Limb (tissue), 2 donors: ENCODE results near the gene FAM228A.
"Not testable (repeated sequence)": the region's sequence is repeated elsewhere in the genome, so short reads cannot be mapped to it uniquely, and the experiment has no call there.

Experiments used
- DNase-seq, 2 donors: peaks; one replicate each; pipeline ENCODE4 v3.0.0-alpha.2; 2016; ENCODE audit errors: extremely low spot score in 2 of 2

The FAM228A gene

DNA sequence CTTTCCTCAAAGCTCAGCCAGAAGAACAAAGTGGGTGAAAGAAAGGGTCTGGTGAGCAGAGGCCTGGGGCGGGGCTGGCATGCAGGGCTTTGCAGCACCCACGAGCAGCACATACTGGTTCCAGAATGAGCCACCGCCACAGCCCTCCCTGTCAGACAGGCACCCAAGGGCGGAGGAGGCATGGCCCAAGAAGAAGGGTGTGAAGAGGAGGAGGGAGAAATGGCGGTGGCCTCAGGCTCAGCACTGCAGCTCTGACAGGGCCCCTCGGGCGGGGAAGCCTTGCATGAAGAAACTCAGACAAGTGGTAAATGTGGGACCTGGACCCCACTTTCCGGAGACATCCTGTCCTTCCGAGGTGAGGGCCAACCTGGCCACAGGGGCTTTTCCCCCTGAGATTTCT is 15.7 kb downstream of the FAM228A start:
- DNase-seq, result no peak

DNA sequence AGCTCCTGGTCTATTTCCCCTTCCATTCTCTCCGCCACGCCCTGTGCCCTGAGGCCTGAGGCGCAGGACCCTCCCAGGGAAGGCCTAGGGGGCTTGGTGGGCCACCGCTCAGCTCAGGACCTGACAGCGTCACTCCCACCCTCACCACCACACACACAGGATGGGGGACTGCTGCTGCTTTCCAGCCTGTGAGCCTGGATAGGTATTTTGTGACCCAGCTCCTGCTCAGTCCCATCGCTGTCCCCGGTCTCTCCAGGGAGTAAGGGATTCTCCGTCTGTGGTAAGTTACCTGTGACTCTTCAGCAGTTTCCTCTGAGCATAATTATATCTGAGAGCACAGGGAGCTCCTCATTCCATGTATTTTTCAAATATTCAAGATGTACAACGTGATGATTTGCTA is 16.3 kb downstream of the FAM228A start:
- no peak for DNase-seq

DNA sequence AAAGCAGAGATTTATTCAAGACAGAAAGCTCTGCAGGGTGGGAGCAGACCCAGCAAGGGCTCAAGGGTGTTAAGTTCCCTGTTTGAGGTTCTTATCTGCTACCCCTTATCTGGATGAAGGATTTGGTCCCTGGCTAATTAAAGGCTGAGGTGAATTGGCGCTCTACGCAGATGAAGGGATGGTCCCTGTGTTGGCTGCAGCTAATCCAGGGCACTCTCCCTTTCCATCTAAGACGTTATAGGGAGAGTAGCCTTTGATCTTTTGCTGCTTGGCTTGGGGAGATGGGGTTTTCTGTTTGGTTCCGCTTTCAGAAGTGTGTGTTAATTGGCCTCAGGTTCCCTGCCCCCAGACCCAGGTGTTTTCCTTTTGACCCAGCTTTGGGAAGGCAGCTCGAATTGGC is 17.0 kb downstream of the FAM228A start:
- DNase-seq, result no peak

DNA sequence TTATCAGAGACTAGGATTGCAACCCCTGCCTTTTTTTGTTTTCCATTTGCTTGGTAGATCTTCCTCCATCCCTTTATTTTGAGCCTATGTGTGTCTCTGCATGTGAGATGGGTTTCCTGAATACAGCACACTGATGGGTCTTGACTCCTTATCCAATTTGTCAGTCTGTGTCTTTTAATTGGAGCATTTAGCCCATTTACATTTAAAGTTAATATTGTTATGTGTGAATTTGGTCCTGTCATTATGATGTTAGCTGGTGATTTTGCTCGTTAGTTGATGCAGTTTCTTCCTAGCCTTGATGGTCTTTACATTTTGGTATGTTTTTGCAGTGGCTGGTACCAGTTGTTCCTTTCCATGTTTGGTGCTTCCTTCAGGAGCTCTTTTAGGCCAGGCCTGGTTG is 22.4 kb downstream of the FAM228A start:
- not testable (repeated sequence) for DNase-seq

DNA sequence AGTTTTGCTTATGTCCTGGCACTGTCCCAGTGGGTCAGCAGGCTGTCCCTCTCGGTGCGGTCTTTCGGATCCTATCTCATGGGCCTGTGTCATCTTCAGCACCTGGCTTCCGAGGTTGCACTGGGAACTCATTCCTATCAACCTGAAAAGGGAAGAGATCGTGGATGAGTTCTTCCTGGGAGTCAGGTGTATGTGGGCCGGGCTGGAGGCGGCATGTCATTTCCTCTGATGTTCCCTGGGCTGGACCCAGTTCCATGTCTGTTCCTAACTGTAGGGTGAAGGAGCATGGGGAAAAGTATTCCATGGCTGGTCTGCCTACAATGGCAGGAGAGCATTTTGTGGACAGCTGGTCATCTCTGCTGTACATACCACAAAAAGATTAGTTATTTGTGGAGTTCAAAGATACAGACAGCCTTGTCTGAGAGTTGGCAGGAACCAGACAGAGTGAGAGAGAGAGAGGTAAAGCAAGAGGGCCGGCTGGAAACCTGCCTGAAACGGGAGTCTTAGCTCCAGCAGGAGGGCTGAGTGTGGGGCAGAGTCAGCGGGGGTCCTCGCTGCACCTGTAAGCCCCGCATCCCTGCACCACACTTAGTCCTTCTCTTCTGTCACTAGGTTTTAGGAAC is 25.2 kb downstream of the FAM228A start:
- no peak for DNase-seq

DNA sequence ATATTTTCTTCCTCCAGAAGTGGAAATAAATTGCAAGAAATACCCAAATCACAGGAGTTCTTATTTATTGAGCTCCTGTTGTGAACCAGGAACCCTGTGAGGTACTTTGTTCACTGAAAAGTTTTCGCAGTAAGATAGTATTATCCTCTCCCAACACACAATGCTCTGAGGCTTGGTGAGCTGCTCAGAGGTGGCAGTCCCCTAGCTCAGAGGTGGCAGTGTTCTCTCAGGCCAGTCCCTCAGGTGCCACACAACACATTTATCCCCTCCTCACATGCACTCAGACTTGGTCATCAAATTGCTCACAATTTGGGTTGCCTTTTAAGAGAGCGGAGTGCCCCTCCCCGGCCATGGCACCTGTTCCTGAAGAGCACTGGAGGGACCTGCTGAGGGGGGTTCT is 25.9 kb downstream of the FAM228A start:
- no peak for DNase-seq

DNA sequence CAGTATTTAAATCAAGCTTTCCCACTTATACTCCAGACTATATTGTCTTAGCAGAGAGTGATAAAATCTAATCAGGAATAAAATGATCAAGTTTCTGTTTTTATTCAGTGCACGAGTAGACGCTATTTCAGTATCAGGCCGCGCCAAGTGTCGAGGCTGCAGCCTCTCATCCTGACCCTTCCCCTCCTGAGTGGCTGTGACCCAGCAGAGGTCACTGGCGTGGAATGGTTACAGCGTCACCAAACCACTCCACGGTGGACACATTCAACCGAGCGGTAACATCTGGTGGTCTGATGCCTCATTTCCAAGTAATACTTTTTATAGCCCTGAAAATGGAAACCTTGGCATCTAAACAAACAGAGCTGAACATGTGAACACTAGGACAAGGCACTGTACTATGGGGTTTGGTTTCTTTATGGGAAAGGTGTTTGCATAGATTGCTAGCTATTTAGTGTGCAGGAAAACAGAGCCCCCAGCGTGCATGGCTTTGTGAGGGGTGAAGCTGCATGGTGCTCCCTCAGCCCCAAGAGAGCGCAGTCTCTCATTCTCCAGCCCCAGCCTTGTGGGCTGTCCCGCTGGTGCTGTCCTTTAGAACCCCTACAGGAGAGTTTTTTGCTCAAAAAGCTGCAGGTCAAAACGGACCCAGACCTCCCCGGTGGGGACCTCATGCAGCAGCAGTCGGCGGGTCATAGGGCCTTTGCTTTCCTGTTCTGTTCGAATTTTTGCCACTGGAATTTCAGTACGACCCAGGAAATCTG is 28.4 kb downstream of the FAM228A start:
- no peak for DNase-seq

DNA sequence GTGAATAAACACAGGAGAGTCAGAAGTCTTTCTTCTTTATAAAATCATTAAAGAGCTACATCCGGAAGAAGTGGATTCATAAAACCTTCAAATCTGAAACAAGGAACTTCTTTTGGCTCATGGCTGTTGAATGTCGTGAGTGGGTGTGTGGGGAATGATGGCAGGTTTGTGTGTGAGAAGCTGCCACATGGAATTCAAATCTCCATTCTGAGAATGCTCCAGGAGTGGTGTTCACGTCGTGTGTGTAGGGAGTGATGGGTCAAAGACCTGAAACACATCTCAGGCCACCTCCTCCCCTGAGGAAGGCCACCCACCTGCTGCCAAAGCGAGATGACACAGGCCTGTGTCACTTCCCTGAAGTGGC is 28.9 kb downstream of the FAM228A start:
- DNase-seq, result no peak

DNA sequence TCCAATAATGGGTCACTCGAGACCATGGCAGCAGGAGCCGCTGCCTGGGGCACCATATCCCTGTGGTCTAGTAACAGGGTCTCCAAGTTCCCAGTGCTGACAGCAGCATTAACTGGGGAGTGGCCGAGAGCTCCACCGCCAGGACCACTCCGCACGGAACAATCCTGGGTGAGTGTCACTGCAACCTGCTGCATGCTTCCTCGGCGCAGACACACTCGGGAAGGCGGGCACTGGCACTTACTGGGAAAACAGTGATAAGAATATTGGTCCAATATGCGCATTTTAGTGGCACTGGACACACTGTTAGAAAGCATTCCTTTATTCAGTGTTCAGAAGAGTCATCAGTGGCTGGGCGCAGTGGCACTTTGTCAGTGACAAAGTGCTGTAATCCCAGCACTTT is 29.7 kb downstream of the FAM228A start:
- DNase-seq, result no peak

DNA sequence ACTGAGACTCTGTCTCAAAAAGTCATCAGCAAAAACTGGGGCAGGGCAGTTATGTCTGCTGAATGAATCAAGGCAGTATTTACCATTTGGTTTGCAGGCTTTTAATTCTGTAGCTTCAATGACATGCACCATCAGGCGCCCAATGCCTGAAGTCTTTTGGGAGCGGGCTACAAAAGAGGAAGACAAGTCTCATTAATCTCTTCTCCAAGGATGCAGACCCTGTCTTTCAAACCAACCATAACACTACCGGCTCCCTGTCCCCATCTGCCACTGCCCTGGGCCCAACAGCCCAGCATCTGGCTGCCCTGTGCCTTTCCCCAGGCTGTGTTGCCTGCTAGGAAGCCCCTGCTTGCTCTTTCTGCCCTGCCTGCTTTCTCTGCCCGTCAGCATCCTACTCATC is 30.3 kb downstream of the FAM228A start:
- DNase-seq, result no peak

DNA sequence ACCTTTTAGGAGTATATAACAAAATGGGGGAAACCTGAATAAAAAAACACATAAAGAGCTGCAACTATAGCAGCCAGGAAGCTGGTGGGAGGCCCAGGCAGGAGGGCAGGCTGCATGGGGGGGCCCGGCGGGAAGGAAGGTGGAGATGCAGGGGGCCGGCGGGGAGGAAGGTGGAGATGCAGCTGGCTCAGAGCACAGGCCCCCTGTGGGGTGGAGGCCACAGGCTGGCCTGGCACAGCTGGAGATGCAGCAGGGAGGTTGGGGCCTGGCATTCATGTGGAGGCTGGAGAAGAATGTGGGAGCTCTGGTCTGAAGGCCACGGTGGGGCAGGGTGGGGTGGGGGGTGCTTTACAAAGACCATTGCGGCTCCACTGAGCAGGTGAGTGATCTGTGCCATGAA is 31.4 kb downstream of the FAM228A start:
- DNase-seq, result no peak

DNA sequence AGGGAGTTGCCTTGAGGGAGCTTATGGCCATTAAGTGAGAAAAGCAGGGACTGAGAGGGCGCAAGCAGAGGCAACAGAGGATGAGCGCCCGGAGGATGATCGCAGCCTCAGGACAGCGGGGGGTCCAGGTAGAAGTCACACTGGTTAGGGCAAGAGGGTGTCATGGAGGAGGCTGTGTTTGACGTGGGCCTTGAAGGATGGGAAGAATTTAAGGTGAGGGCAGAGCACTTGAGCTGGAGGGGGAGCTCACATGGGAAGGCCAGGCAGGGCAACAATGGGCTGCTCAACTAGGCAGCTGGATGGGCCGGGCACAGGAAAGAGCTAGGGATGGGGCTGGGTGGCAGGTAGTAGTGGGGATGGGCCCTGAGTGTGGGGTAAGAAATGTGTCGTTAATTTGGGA is 31.9 kb downstream of the FAM228A start:
- DNase-seq, result no peak

DNA sequence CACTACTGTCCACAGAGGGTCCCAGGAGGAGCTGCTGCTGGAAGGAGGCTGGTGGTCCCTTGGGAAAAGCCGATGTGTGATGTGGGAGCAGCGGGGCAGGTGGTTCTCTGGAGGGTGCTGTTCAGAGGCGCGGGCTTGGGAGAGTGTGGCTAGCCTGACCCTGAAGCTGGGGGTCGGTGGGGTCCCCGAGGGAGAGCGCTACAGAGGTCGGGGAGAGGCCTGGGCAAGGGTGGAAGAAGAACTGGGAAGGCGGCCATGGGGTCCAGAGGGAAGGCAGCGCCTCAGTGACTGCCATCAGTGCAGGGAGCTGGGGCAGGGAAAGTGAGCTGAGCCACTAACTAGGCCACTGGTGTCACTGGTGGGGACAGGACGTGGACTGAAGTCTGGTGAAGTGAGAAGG is 32.5 kb downstream of the FAM228A start:
- no peak for DNase-seq

DNA sequence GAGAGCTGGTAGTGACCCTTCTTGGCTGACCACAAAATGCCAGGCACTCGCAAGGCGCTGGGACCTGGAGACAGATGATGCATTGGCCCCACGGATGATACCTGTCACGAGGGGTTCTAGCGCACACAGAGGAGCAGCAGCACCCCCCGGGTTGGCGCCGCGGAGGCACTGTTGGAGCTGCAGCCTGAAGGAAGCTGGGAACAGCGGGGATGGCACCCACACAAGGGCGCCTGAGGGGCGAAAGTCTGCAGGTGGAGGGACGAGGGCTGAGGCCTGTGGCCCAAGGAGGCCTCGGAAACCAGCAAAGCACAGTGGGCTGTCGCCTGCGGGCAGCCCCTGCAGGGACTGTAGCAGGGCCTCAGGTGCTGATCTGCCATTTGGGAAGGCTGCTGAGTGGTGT is 33.6 kb downstream of the FAM228A start:
- no peak for DNase-seq

DNA sequence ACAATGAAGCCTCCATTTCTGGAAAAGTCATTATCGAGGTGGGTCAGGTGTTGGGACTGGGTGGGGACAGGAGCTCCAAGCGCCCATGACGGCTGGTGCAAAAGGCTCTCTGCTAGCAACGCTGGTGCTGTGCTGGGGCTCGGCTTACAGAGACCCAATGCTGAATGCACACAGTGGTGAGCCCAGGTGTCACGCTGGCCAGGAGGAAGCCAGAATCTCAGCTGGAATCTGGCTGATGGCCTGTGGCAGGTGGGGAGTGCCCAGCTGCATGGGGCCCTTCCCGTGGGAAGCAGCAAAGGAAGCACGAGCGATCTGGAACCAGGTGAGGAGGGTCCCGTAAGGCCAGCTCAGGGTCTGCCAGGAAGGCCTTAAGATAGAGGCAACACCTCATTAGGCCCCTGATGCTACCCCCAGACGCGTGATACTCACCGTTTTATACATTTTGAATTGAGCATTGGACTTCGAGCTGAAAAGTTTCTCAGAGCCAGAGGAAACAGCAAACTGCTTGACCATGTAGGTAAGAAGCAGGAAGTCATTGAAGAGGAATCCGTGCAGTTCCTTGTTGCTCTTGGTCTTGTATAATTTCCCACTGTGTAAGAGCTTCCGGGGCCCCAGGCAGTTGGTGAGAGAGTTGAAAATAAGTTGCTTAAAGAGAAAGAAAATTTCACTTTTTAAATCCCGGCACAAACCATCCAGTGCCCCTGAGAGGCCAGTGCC is 34.7 kb downstream of the FAM228A start:
- no peak for DNase-seq

DNA sequence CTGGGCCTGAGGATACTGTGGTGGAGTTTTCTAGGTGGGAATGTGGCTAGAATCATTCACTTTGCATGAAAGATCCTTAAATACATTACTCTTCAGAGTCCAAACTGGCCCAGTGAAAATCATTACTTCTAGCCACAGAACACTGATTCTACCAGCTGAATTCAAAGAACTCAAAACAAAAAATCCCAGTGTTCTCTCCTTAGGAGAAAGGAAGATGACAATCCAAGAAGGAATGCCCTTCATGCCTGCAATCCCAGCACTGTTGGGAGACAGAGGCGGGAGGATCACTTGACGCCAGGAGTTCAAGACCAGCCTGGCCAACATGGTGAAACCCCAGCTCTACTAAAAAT is 35.2 kb downstream of the FAM228A start:
- no peak for DNase-seq

DNA sequence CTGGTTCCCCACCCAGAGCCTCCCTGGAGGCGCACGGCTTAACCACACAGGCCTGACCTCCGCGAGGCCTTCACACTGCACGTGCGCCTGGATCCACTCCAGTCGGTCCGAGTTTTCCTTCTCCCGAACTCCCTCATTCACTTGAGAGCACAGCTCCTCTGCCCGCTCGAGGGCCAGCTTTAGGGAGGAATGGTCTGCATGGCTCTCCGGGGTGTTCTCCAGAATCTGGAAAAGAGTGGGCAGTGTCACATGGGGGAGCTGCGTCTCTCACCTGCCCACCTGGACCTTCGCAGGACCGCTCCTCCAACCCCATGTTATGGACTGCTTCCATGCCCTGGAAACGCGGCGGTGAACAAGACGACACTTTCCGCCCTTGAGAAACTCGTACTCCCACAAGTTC is 35.9 kb downstream of the FAM228A start:
- no peak for DNase-seq

DNA sequence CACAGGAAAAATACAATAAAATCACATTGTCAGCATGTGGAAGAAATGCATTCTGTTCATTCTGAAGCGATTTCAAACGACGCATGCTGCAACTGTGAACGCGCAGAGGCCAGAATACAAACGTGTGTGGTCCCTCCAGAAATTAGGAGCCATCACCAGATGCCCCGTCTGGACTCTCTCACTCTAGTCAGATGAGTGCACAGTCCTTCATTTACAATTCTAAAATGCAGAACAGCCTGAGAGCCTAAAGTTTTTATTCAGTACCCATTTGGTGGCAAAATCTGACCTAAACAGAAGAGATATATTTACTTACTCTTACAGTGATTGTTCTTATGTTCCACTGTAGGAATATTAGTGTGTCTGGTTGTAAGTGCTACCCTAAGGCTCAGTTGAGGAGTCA is 36.6 kb downstream of the FAM228A start:
- no peak for DNase-seq

DNA sequence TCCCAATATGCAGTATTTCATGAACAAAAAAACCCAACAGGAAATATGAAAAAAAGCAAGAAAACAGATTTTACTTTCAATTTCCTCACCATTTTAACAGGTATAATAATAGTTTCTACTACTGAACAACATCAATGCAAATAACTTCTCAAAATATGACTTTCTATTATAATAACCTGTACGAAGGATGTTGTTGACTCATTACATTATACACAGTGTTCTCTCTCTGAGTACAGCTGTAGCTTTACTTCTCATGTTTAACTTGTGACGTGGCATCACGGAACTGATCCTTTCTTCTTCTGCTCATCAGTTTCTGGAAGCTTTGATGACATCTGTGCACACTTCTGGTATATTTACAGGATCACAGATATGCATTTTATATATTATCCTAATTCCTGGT is 40.0 kb downstream of the FAM228A start:
- DNase-seq, result no peak

DNA sequence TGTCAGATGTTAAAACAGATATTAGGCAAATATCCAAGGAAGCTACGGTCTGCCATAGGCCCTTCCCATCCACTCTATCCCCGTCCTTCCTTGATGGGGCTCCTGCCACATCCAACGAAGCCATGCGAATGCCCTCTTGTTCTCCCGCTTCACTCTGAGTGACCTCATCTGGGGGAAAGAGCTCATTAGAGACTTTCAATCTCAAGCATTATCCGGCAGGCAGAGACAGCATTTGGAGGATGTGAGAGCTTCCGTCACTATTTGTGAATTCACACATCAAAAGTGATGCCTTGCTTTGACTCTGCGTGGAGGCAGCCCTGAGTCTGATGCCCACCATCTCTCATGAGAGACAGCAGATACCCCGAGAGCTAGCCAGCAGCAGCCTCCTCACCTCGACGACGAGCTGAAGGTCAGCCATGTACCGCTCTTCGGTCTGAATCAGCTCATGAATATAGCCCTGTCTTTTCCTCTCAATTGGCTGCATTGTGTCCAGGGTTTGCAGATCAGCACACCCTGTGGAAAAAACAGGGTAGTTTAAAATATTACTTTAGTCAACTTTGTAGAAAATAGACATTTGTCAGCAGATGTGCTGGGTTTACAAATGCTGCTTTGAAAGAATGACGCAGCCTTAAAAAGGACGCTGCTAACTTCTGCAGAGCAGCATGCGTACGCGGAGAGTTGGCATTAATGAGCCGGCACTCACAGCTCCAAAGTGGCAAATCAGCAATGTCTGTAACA is 45.9 kb downstream of the FAM228A start:
- no peak for DNase-seq

DNA sequence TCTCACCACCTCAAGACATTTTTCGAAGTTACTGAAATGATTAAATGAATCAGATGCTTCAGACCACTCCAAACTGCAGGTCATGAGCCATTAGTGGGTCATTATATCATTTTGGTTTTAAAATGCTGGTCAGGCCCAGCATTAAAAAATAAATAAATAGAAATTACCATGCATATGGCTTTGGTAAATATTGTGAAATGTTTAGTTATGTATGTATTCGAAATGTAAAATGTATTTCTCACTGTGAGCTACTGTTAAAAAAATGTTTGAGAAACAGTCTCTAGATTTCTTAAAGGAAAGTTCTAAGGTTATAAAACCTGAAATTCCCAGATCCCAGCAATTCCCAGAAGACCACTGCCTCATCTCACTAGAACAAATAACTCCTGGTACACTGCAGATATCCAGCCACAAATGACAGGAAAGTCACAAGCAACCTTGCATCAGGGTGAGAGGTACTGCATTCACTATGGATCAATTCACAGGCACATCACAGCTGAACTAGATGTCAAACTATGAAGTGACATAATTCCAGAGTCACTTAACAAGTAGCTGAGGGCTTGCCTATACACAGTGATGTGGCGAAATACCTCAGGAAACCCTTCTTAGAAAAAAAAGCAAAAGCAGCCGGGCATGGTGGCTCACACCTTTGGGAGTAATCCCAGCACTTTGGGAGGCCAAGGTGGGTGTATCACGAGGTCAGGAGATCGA is 46.6 kb downstream of the FAM228A start:
- DNase-seq, result no peak

DNA sequence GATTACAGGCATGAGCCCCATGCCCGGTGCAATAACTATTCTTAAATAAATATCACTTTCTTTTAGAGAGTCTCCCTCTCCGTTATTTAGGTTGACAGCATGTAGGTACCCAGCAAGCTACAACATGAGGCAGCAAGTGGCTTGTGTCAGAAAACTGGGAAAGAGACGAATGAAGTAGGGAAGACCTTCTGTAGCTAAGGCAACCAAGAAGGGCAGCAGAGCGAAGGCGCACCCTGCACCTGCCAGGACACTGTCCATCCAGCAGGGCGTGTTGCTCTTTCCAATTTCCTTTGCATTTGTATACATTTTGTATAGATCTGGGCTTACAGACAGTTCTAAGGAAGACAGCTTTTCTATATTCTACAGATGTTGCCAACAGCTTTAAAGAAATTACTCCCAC is 48.1 kb downstream of the FAM228A start:
- no peak for DNase-seq
